Heart right ventricle (tissue), 16 donors: Measurements from ENCODE around the gene AKT3. TPM values are rescaled to one million over a fixed set of nuclear protein-coding genes. Genes with fewer than 3 reads are reported as not detected.
"Not testable (repeated sequence)": the region's sequence is repeated elsewhere in the genome, so short reads cannot be mapped to it uniquely, and the experiment has no call there.

Experiments
- ATAC-seq, 8 donors: fragments of 200-7000 bp; cut with Tn5 transposase; one replicate each; pipeline ENCODE4 v1.9.1; 2020; ENCODE audit warnings: mild to moderate bottlenecking in 8 of 8, moderate library complexity in 8 of 8, moderate number of reproducible peaks in 1 of 8
- DNase-seq, 2 donors: peaks; one replicate each; pipeline ENCODE4 v3.0.0-alpha.2; 2020
- H3K27ac ChIP-seq, 10 donors: fragments of 200-600 bp; sonication (generic) in 2 of 10; one replicate each; pipeline versions ENCODE4 v1.5.0 to v1.8.0; 2020 to 2022; ENCODE audit warnings: mild to moderate bottlenecking in 3 of 10
- H3K27me3 ChIP-seq, 7 donors: fragments of 200-600 bp; one replicate each; pipeline ENCODE4 v1.8.0; 2021 to 2022; ENCODE audit warnings: mild to moderate bottlenecking in 2 of 7
- H3K36me3 ChIP-seq, 9 donors: fragments of 200-600 bp; sonication (generic) in 1 of 9; one replicate each; pipeline versions ENCODE4 v1.5.0 to v1.8.0; 2020 to 2022; ENCODE audit warnings: mild to moderate bottlenecking in 2 of 9
- H3K4me1 ChIP-seq, 9 donors: fragments of 200-600 bp; sonication (generic) in 1 of 9; one replicate each; pipeline versions ENCODE4 v1.5.0 to v1.8.0; 2020 to 2022; ENCODE audit warnings: mild to moderate bottlenecking in 4 of 9
- H3K4me3 ChIP-seq, 10 donors: fragments of 200-600 bp; sonication (generic) in 2 of 10; one replicate each; pipeline versions ENCODE4 v1.5.0 to v1.8.0; 2020 to 2022; ENCODE audit warnings: mild to moderate bottlenecking in 7 of 10, moderate library complexity in 2 of 10
- H3K9me3 ChIP-seq, 11 donors: fragments of 200-600 bp in 10 of 11; sonication (generic) in 2 of 11; one replicate each; pipeline versions ENCODE4 v1.5.0 to v1.8.0; 2013 to 2022; ENCODE audit warnings: mild to moderate bottlenecking in 2 of 11, control low read depth in 1 of 11, moderate library complexity in 1 of 11
- WGBS, 2 donors: extraction: QIAGEN DNeasy Blood & Tissue Kit; methylation state at CpG; one replicate each; pipeline ENCODE4 v1.1.7; 2013; ENCODE audit warnings: inconsistent platforms in 1 of 2; 5-methylcytosine and 5-hydroxymethylcytosine counted together
- intact Hi-C, 10 donors: fragments of 100-400 bp; cut with DNase I; formaldehyde crosslinking; loops; one replicate each; pipeline versions ENCODE4 v1.11.1 to v1.14.2; 2022
- polyA plus RNA-seq, 2 donors: library from polyadenylated mRNA; stranded (reverse); fragments of 200-250 nt; gene quantifications; one replicate each; pipeline ENCODE4 v1.2.3, GENCODE V29; 2013
- total RNA-seq, 10 donors: library from RNA; stranded (reverse); fragmentation: NEBNext Ultra II Directional in 3 of 10; extraction: Animal tissue kit (Norgen Biotek cat#: 25700) in 3 of 10; gene quantifications; one replicate each; pipeline versions ENCODE4 v1.2.1 to v1.2.4, GENCODE V29; 2021 to 2023
- TF ChIP-seq, protein P1 (sequence below), 9 donors: fragments of 200-600 bp; sonication (generic) in 2 of 9; IDR thresholded peaks; one replicate each; pipeline versions ENCODE4 v1.5.0 to v1.8.0; 2021 to 2022; ENCODE audit warnings: antibody characterized with exemption in 9 of 9, mild to moderate bottlenecking in 5 of 9, moderate library complexity in 1 of 9
- donor health status: Arrhythmogenic right ventricular cardiomyopathy.
- donor health status: ischemic (EF 13 %, LVEDD 7.1; RV severe dilation, severe dysfunction).
- donor health status: healthy with polysubstance abuse.
- donor health status: DM: no; HTN: yes; CAD: no.
- donor health status: DM: no; HTN: no; CAD: no.
- donor health status: ischemic (EF 25% LVEDD 6.9; RV normal size, moderate dysfunction).
- donor health status: ischemic (EF 25% LVEDD 5.7; RV mildly dilated, moderate dysfunction).
- donor health status: healthy.
- donor health status: DM: yes; HTN: yes; CAD: no.
- donor health status: Ischemic cardiomyopathy.
- donor health status: ischemic (EF 35%, LVEDD 5.7; RV mildly dilated, moderate dysfunction).
- donor health status: nonischemic (EF 11% LVEDD 7.7; RV severe dilation, severe dysfunction).
- donor health status: DM: yes; HTN: yes; CAD: no.
- donor health status: PGD.
- donor health status: ischemic (EF 29% LVEDD 5.4; RV normal size, mild dysfunction).
- donor health status: nonischemic (EF 23%, LVEDD 6.1; RV moderate dilation, normal function).

The AKT3 gene
- total and polyA plus RNA-seq, 12 donors, result 6.5 to 27.6 (median 17.7) TPM

- Histone ChIP-seq H3K27me3 (no peaks in the 10 kb centered on the region), H3K36me3 (peaks cover 0 to 19% (median 7%) of the 10 kb centered on the region in 9 donors), H3K4me1 (no peaks in the 10 kb centered on the region), H3K4me3 (no peak overlapping the region), H3K27ac (no peak overlapping the region), H3K9me3 (peaks cover 0 to 19% (median 0%) of the 10 kb centered on the region in 11 donors)
- TF ChIP-seq, protein P1, sequence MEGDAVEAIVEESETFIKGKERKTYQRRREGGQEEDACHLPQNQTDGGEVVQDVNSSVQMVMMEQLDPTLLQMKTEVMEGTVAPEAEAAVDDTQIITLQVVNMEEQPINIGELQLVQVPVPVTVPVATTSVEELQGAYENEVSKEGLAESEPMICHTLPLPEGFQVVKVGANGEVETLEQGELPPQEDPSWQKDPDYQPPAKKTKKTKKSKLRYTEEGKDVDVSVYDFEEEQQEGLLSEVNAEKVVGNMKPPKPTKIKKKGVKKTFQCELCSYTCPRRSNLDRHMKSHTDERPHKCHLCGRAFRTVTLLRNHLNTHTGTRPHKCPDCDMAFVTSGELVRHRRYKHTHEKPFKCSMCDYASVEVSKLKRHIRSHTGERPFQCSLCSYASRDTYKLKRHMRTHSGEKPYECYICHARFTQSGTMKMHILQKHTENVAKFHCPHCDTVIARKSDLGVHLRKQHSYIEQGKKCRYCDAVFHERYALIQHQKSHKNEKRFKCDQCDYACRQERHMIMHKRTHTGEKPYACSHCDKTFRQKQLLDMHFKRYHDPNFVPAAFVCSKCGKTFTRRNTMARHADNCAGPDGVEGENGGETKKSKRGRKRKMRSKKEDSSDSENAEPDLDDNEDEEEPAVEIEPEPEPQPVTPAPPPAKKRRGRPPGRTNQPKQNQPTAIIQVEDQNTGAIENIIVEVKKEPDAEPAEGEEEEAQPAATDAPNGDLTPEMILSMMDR (IDR thresholded peaks at IDR 0.05), result no peak
- intact Hi-C loops, result no loop called here
- 94 to 97% methylated on average over 4 of the region's 4 CpGs for WGBS, 2 donors
- no peak for ATAC-seq
- no peak for DNase-seq
Measured at GRCh38 chr1:243658594-243659105, 191.4 kb downstream of the AKT3 start.

DNA sequence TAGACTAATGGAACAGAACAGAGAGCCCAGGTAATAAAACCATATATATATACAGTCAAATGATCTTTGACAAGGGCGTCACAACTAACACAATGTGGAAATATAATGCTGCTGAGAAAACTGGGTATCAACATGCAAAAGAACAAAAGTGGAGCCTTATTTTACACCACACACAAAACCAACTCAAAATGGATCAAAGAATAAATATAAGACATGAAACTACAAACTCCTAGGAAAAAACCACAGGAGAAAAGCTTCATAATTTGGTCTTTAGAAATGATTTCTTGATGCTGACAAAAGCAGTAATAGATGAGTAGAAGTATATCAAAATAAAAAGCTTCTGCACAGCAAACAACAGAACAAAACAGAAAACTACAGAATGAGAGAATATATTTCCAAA, 192.2 kb downstream of the AKT3 start:
- Histone ChIP-seq H3K27ac (no peak overlapping the region), H3K9me3 (peaks cover 0 to 19% (median 0%) of the 10 kb centered on the region in 11 donors), H3K36me3 (peaks cover 0 to 17% (median 7%) of the 10 kb centered on the region in 9 donors), H3K4me1 (no peaks in the 10 kb centered on the region), H3K27me3 (no peaks in the 10 kb centered on the region), H3K4me3 (no peak overlapping the region)
- TF ChIP-seq, protein P1 (IDR thresholded peaks at IDR 0.05), result no peak
- ATAC-seq (no peak), DNase-seq (no peak)
- intact Hi-C loops, result no loop called here
- 97 to 98% methylated on average over 1 of the region's 1 CpG for WGBS, 2 donors

- intact Hi-C loops, ATAC-seq, H3K4me1 ChIP-seq, H3K27me3 ChIP-seq, DNase-seq, H3K27ac ChIP-seq, H3K4me3 ChIP-seq: not testable (repeated sequence)
- 97 to 98% methylated on average over 3 of the region's 3 CpGs for WGBS, 2 donors
- Histone ChIP-seq H3K36me3 (peaks cover 0 to 24% (median 6%) of the 10 kb centered on the region in 9 donors), H3K9me3 (peaks cover 0 to 37% (median 13%) of the 10 kb centered on the region in 11 donors)
Measured at GRCh38 chr1:243649530-243649929, 200.5 kb downstream of the AKT3 start.

DNA sequence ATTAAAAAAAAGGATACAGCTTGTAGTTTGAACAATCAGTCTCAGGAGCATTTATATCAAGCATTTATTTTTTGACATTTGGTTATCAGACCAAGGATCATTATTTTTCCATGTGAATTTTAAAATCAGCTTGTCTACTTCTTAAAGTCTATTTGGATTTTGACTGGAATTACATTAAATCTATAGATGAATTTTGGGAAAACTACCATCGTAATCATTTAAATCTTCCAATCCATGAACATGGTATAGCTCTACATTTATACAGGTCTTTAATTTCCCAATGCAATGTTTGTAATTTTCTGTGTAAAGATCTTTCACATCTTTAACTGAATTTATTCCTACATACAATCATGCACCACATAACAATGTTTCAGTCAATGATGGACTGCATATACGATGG, 203.2 kb downstream of the AKT3 start:
- Histone ChIP-seq H3K4me1 (no peaks in the 10 kb centered on the region), H3K9me3 (peaks cover 0 to 32% (median 13%) of the 10 kb centered on the region in 11 donors), H3K27me3 (no peaks in the 10 kb centered on the region), H3K27ac (no peak overlapping the region), H3K36me3 (peaks cover 0 to 34% (median 6%) of the 10 kb centered on the region in 9 donors), H3K4me3 (no peak overlapping the region)
- TF ChIP-seq, protein P1 (IDR thresholded peaks at IDR 0.05), result no peak
- DNase-seq (no peak), ATAC-seq (no peak)
- WGBS, 2 donors, result 99% methylated on average over 2 of the region's 2 CpGs
- intact Hi-C loops, result no loop called here

- DNase-seq (no peak), ATAC-seq (no peak)
- TF ChIP-seq, protein P1 (IDR thresholded peaks at IDR 0.05), result no peak
- Histone ChIP-seq H3K36me3 (peaks cover 0 to 34% (median 7%) of the 10 kb centered on the region in 9 donors), H3K27ac (no peak overlapping the region), H3K27me3 (no peaks in the 10 kb centered on the region), H3K4me1 (no peaks in the 10 kb centered on the region), H3K9me3 (peaks cover 0 to 30% (median 13%) of the 10 kb centered on the region in 11 donors), H3K4me3 (no peak overlapping the region)
- WGBS, 2 donors, result 85 to 91% methylated on average over 6 of the region's 6 CpGs
- intact Hi-C loops, result no loop called here
Measured at GRCh38 chr1:243645281-243645680, 204.8 kb downstream of the AKT3 start.
